ENCODE measurements around the gene THADA.
"Not testable (repeated sequence)": the region's sequence is repeated elsewhere in the genome, so short reads cannot be mapped to it uniquely, and the experiment has no call there.

The THADA gene

GRCh38 chr2:43462866-43463641, 132.8 kb downstream of the THADA start:
- no peak for DNase-seq

- DNase-seq: no peak
Measured at GRCh38 chr2:43461453-43462073, 134.3 kb downstream of the THADA start.

- no peak for DNase-seq
Measured at GRCh38 chr2:43460611-43461365, 135.1 kb downstream of the THADA start.

GRCh38 chr2:43460174-43460546, 135.7 kb downstream of the THADA start:
- no peak for DNase-seq

- no peak for DNase-seq
Measured at GRCh38 chr2:43459446-43460173, 136.2 kb downstream of the THADA start.

GRCh38 chr2:43458014-43458628, 137.7 kb downstream of the THADA start:
- DNase-seq: no peak

GRCh38 chr2:43455731-43456642, 139.9 kb downstream of the THADA start:
- no peak for DNase-seq

GRCh38 chr2:43455296-43455695, 140.5 kb downstream of the THADA start:
- no peak for DNase-seq

GRCh38 chr2:43454791-43455190, 141.0 kb downstream of the THADA start:
- DNase-seq: no peak

- DNase-seq: no peak
Measured at GRCh38 chr2:43453179-43454170, 142.4 kb downstream of the THADA start.

- no peak for DNase-seq
Measured at GRCh38 chr2:43452318-43452731, 143.5 kb downstream of the THADA start.

GRCh38 chr2:43450617-43451016, 145.2 kb downstream of the THADA start:
- no peak for DNase-seq

- no peak for DNase-seq
Measured at GRCh38 chr2:43448822-43449110, 147.1 kb downstream of the THADA start.

- DNase-seq: no peak
Measured at GRCh38 chr2:43448011-43448821, 147.6 kb downstream of the THADA start.

GRCh38 chr2:43446755-43447154, 149.1 kb downstream of the THADA start:
- DNase-seq: not testable (repeated sequence)

GRCh38 chr2:43445781-43446180, 150.1 kb downstream of the THADA start:
- DNase-seq: no peak

- DNase-seq: no peak
Measured at GRCh38 chr2:43444989-43445645, 150.7 kb downstream of the THADA start.

GRCh38 chr2:43443282-43443681, 152.6 kb downstream of the THADA start:
- no peak for DNase-seq

GRCh38 chr2:43441195-43441594, 154.6 kb downstream of the THADA start:
- no peak for DNase-seq

Data from NCI-H446 treated with DMSO at 0.1 percent for 48 hours (cell line).